Measurements from ENCODE around the gene CLIC4. TPM values are rescaled to one million over a fixed set of nuclear protein-coding genes. Genes with fewer than 3 reads are reported as not detected.
"Not testable (repeated sequence)": the region's sequence is repeated elsewhere in the genome, so short reads cannot be mapped to it uniquely, and the experiment has no call there.

Gene CLIC4
- total RNA-seq, 6 experiments from 2014 or later = 35.0 to 63.6 (median 44.3) TPM

- no peak overlapping the region for H3K4me3 ChIP-seq
- DNase-seq (no peak), ATAC-seq (no peak)
- intact Hi-C loops (cut with DNase I) = no loop called here
- no peaks in the 10 kb centered on the region for H3K9me3 ChIP-seq
- H3K27me3 ChIP-seq = no peaks in the 10 kb centered on the region
- H3K27ac ChIP-seq = peak overlapping the region in 2 of 3 donors; percentile 48 to 72
- no peak for TF ChIP-seq POLR2A (IDR thresholded peaks at IDR 0.05)
- no peak for TF ChIP-seq CTCF (IDR thresholded peaks at IDR 0.05)
- no peaks in the 10 kb centered on the region for H3K36me3 ChIP-seq
- H3K4me1 ChIP-seq = peaks cover 0 to 45% (median 14%) of the 10 kb centered on the region in 4 donors
- 52% methylated on average over 2 of the region's 2 CpGs for WGBS (ENCODE audit: insufficient coverage, low coverage, low lambda C conversion rate, missing lambda C conversion rate)
Observed at GRCh38 chr1:24806588-24806987, 61.3 kb downstream of the CLIC4 start.

GRCh38 chr1:24811494-24811893, 66.2 kb downstream of the CLIC4 start:
- H3K9me3 ChIP-seq; ATAC-seq; DNase-seq; intact Hi-C loops (cut with DNase I); H3K4me3 ChIP-seq; H3K27ac ChIP-seq; H3K36me3 ChIP-seq; H3K27me3 ChIP-seq: not testable (repeated sequence)
- H3K4me1 ChIP-seq = peaks cover 0 to 27% (median 12%) of the 10 kb centered on the region in 4 donors
- 90% methylated on average over 2 of the region's 3 CpGs for WGBS (ENCODE audit: insufficient coverage, low coverage, low lambda C conversion rate, missing lambda C conversion rate)

- H3K4me3 ChIP-seq; DNase-seq; intact Hi-C loops (cut with DNase I); H3K27me3 ChIP-seq; H3K4me1 ChIP-seq; H3K27ac ChIP-seq; H3K36me3 ChIP-seq; H3K9me3 ChIP-seq; ATAC-seq: not testable (repeated sequence)
- no CpG with 5 or more reads among the region's 1 CpG for WGBS (ENCODE audit: insufficient coverage, low coverage, low lambda C conversion rate, missing lambda C conversion rate)
Observed at GRCh38 chr1:24820221-24820620, 75.0 kb downstream of the CLIC4 start.

GRCh38 chr1:24822887-24823286, 77.6 kb downstream of the CLIC4 start:
- ATAC-seq = peak in 1 of 4 donors; percentile 47
- peaks cover 0 to 5% (median 0%) of the 10 kb centered on the region in 4 donors for H3K4me1 ChIP-seq
- H3K4me3 ChIP-seq = no peak overlapping the region
- TF ChIP-seq POLR2A (IDR thresholded peaks at IDR 0.05) = no peak
- TF ChIP-seq CTCF (IDR thresholded peaks at IDR 0.05) = no peak
- H3K27me3 ChIP-seq = no peaks in the 10 kb centered on the region
- no peak overlapping the region for H3K27ac ChIP-seq
- H3K9me3 ChIP-seq = no peaks in the 10 kb centered on the region
- H3K36me3 ChIP-seq = peaks cover 0 to 4% (median 2%) of the 10 kb centered on the region in 4 donors
- intact Hi-C loops (cut with DNase I) = no loop called here
- DNase-seq = no peak

GRCh38 chr1:24823486-24823885, 78.2 kb downstream of the CLIC4 start:
- H3K27me3 ChIP-seq; intact Hi-C loops (cut with DNase I); H3K27ac ChIP-seq; H3K36me3 ChIP-seq; H3K4me3 ChIP-seq; ATAC-seq; H3K4me1 ChIP-seq; DNase-seq; H3K9me3 ChIP-seq: not testable (repeated sequence)
- 75% methylated on average over 12 of the region's 12 CpGs for WGBS (ENCODE audit: insufficient coverage, low coverage, low lambda C conversion rate, missing lambda C conversion rate)

GRCh38 chr1:24825174-24825573, 79.9 kb downstream of the CLIC4 start:
- Histone ChIP-seq H3K9me3 (no peaks in the 10 kb centered on the region), H3K4me3 (no peak overlapping the region), H3K36me3 (peaks cover 0 to 4% (median 2%) of the 10 kb centered on the region in 4 donors), H3K27me3 (no peaks in the 10 kb centered on the region), H3K4me1 (peaks cover 0 to 18% (median 0%) of the 10 kb centered on the region in 4 donors), H3K27ac (no peak overlapping the region)
- peak in 2 of 4 donors; percentile 36 to 51 for ATAC-seq
- no peak for TF ChIP-seq POLR2A (IDR thresholded peaks at IDR 0.05)
- TF ChIP-seq CTCF (IDR thresholded peaks at IDR 0.05) = no peak
- intact Hi-C loops (cut with DNase I) = no loop called here
- 69% methylated on average over 3 of the region's 3 CpGs for WGBS (ENCODE audit: insufficient coverage, low coverage, low lambda C conversion rate, missing lambda C conversion rate)
- no peak for DNase-seq
